GM12874 (cell line): ENCODE data around the gene NDUFA7.

Experiments
- CTCF ChIP-seq: IDR thresholded peaks from 2 replicates; pipeline ENCODE4 v1.5.1; 2011; ENCODE audit warnings: low read depth, mild to moderate bottlenecking, control low read depth, low read length, moderate library complexity; ENCODE audit not compliant: insufficient read depth

NDUFA7 gene

GRCh38 chr19:8325454-8325853 is 4.3 kb upstream of the NDUFA7 start:
- TF ChIP-seq CTCF, result no peak

- no peak for TF ChIP-seq CTCF
Observed at GRCh38 chr19:8324186-8325050, 3.2 kb upstream of the NDUFA7 start.

- TF ChIP-seq CTCF, result no peak
Observed at GRCh38 chr19:8323781-8324185, 2.6 kb upstream of the NDUFA7 start.

GRCh38 chr19:8322638-8322997 is 1.4 kb upstream of the NDUFA7 start:
- no peak for TF ChIP-seq CTCF

- TF ChIP-seq CTCF, result no peak
Observed at GRCh38 chr19:8321986-8322637, 937 bp upstream of the NDUFA7 start.

GRCh38 chr19:8320564-8321066 is 560 bp downstream of the NDUFA7 start:
- no peak for TF ChIP-seq CTCF

- no peak for TF ChIP-seq CTCF
Observed at GRCh38 chr19:8319807-8320520, 1.2 kb downstream of the NDUFA7 start.
